Adrenal gland (tissue), 12 donors: ENCODE data around the gene HSDL2. TPM values are rescaled to one million over a fixed set of nuclear protein-coding genes. Genes with fewer than 3 reads are reported as not detected.
A peak's percentile ranks its signal among the peaks of the same experiment; 100 is the strongest.

ENCODE experiments used
- DNase-seq, 7 donors: peaks; one replicate each; pipeline ENCODE4 v3.0.0-alpha.2; 2019 to 2020
- H3K27ac ChIP-seq, 5 donors: fragments of 200-600 bp; sonication (generic) in 4 of 5; 1 replicate in 3 of 5; 2 replicates in 2 of 5; pipeline versions ENCODE4 v1.5.1 to v1.8.0; 2016 to 2020; ENCODE audit warnings: mild to moderate bottlenecking in 1 of 5
- H3K27me3 ChIP-seq: fragments of 200-600 bp; 2 replicates; pipeline ENCODE4 v1.8.0; 2021
- H3K36me3 ChIP-seq, 2 donors: fragments of 200-600 bp; replicated peaks in 1 of 2; 1 replicate in 1 of 2; 2 replicates in 1 of 2; pipeline versions ENCODE4 v1.5.1 to v1.8.0; 2018 to 2022
- H3K4me1 ChIP-seq, 2 donors: fragments of 200-600 bp; replicated peaks in 1 of 2; 1 replicate in 1 of 2; 2 replicates in 1 of 2; pipeline versions ENCODE4 v1.5.1 to v1.8.0; 2018 to 2021
- H3K4me3 ChIP-seq, 4 donors: fragments of 200-600 bp; sonication (generic) in 3 of 4; one replicate each; pipeline ENCODE4 v1.5.1; 2016 to 2018
- H3K9me3 ChIP-seq, 3 donors: fragments of 200-600 bp; sonication (generic) in 1 of 3; replicated peaks in 1 of 3; 1 replicate in 2 of 3; 2 replicates in 1 of 3; pipeline versions ENCODE4 v1.5.1 to v1.8.0; 2016 to 2021
- CTCF ChIP-seq, 6 experiments: fragments of 450-650 bp in 4 of 6; fragments of 200-600 bp in 2 of 6; sonication (generic) in 1 of 6; IDR thresholded peaks; 1 replicate in 5 of 6; 2 replicates in 1 of 6; pipeline versions ENCODE4 v1.5.1 to v1.8.0; 2016 to 2021; ENCODE audit warnings: antibody characterized with exemption in 6 of 6, mild to moderate bottlenecking in 2 of 6, moderate library complexity in 1 of 6
- POLR2A ChIP-seq, 2 donors: fragments of 450-650 bp; IDR thresholded peaks; one replicate each; pipeline ENCODE4 v1.6.1; 2017; ENCODE audit warnings: antibody characterized with exemption in 2 of 2, mild to moderate bottlenecking in 2 of 2, moderate library complexity in 1 of 2
- WGBS, 4 donors: extraction: QIAGEN DNeasy Blood & Tissue Kit in 2 of 4; methylation state at CpG; one replicate each; pipeline versions ENCODE4 v1.1.5 to v1.1.7; 2013 to 2017; 5-methylcytosine and 5-hydroxymethylcytosine counted together
- intact Hi-C, 2 donors: fragments of 100-400 bp; cut with DNase I; formaldehyde crosslinking; loops; one replicate each; pipeline versions ENCODE4 v1.14.1 to v1.15.0; 2022 to 2023
- polyA plus RNA-seq, 3 donors: library from polyadenylated mRNA; stranded (reverse); fragments of 200-250 nt in 2 of 3; fragments of 350-450 nt in 1 of 3; fragmentation: Illumina TruSeq in 1 of 3; extraction: RNeasy Lipid Tissue Mini Kit (QIAGEN cat#74804) in 1 of 3; gene quantifications; one replicate each; pipeline ENCODE4 v1.2.3, GENCODE V29; 2013 to 2014
- total RNA-seq, 9 donors: library from RNA; depleted of rRNA in 4 of 9; stranded (reverse); fragments of >200 nt in 4 of 9; fragments of 120-200 nt in 1 of 9; fragmentation: NEBNext Ultra II Directional in 1 of 9; extraction: Animal tissue kit (Norgen Biotek cat#: 25700) in 1 of 9; gene quantifications; one replicate each; pipeline versions ENCODE4 v1.1.0 to v1.2.4, GENCODE V29; 2013 to 2023
- donor health status: healthy with polysubstance abuse.
- donor health status: Bipolar disorder and iron deficiency.
- donor health status: DM: yes; HTN: yes; CAD: no.
- donor health status: DM: no; HTN: no; CAD: no.
- donor health status: DM: no; HTN: no; CAD: no.
- donor health status: DM: yes; HTN: yes; CAD: no.

Gene HSDL2
- total and polyA plus RNA-seq, 12 donors, result 43.8 to 127 (median 85.2) TPM

GRCh38 chr9:112500842-112501241 lies 120.9 kb downstream of the HSDL2 start:
- 92 to 99% (median 97%) methylated on average over 2 of the region's 2 CpGs for WGBS, 4 donors
- intact Hi-C loops, result no loop called here

GRCh38 chr9:112501287-112501686 lies 121.4 kb downstream of the HSDL2 start:
- Histone ChIP-seq H3K9me3 (no peaks in the 10 kb centered on the region), H3K36me3 (no peaks in the 10 kb centered on the region), H3K4me3 (peak overlapping the region in 1 of 4 donors; percentile 21), H3K27me3 (no peaks in the 10 kb centered on the region), H3K4me1 (peaks cover 10 to 45% of the 10 kb centered on the region in 2 donors), H3K27ac (peak overlapping the region in 3 of 5 donors; percentile 3 to 47 (median 31))
- WGBS, 4 donors, result 59 to 75% (median 61%) methylated on average over 8 of the region's 8 CpGs
- TF ChIP-seq CTCF (IDR thresholded peaks at IDR 0.05) (no peak), POLR2A (IDR thresholded peaks at IDR 0.05) (no peak)
- intact Hi-C loops, result no loop called here
- DNase-seq, result peak in 3 of 7 donors; percentile 27 to 36 (median 34)

More at GRCh38 chr9:112500842-112501241, 120.9 kb downstream of the HSDL2 start:
- Histone ChIP-seq H3K9me3 (no peaks in the 10 kb centered on the region), H3K36me3 (no peaks in the 10 kb centered on the region), H3K27me3 (no peaks in the 10 kb centered on the region), H3K27ac (peak overlapping the region in 3 of 5 donors; percentile 3 to 47 (median 31)), H3K4me3 (peak overlapping the region in 1 of 4 donors; percentile 21), H3K4me1 (peaks cover 14 to 49% of the 10 kb centered on the region in 2 donors)
- TF ChIP-seq POLR2A (IDR thresholded peaks at IDR 0.05), result no peak
- no peak for TF ChIP-seq CTCF (IDR thresholded peaks at IDR 0.05)
- no peak for DNase-seq

- no peak overlapping the region for H3K4me3 ChIP-seq
- 71 to 85% (median 77%) methylated on average over 3 of the region's 3 CpGs for WGBS, 4 donors
- intact Hi-C loops, result no loop called here
Observed at GRCh38 chr9:112502175-112502946, 122.5 kb downstream of the HSDL2 start.

GRCh38 chr9:112503170-112503569 lies 123.3 kb downstream of the HSDL2 start:
- peaks cover 10 to 41% of the 10 kb centered on the region in 2 donors for H3K4me1 ChIP-seq
- H3K27me3 ChIP-seq, result no peaks in the 10 kb centered on the region
- no peaks in the 10 kb centered on the region for H3K9me3 ChIP-seq
- no peak for DNase-seq
- no peak overlapping the region for H3K4me3 ChIP-seq
- intact Hi-C loops, result no loop called here
- TF ChIP-seq POLR2A (IDR thresholded peaks at IDR 0.05) (no peak), CTCF (IDR thresholded peaks at IDR 0.05) (no peak)
- 72 to 79% (median 76%) methylated on average over 5 of the region's 5 CpGs for WGBS, 4 donors
- H3K36me3 ChIP-seq, result no peaks in the 10 kb centered on the region
- H3K27ac ChIP-seq, result no peak overlapping the region

More at GRCh38 chr9:112502175-112502946, 122.5 kb downstream of the HSDL2 start:
- no peaks in the 10 kb centered on the region for H3K9me3 ChIP-seq
- DNase-seq, result no peak
- TF ChIP-seq CTCF (IDR thresholded peaks at IDR 0.05) (no peak), POLR2A (IDR thresholded peaks at IDR 0.05) (no peak)
- H3K27me3 ChIP-seq, result no peaks in the 10 kb centered on the region
- no peak overlapping the region for H3K27ac ChIP-seq
- no peaks in the 10 kb centered on the region for H3K36me3 ChIP-seq
- peaks cover 10 to 45% of the 10 kb centered on the region in 2 donors for H3K4me1 ChIP-seq
